A549 (cell line): ENCODE measurements around the gene UGT1A3. TPM values are rescaled to one million over a fixed set of nuclear protein-coding genes. Genes with fewer than 3 reads are reported as not detected.

ENCODE experiments used
- ATAC-seq, 2 experiments: fragments of 200-7000 bp in 1 of 2; fragments of >200 bp in 1 of 2; cut with Nextera tagmentation in 1 of 2; cut with Tn5 transposase in 1 of 2; 3 replicates each; pipeline versions ENCODE4 v1.8.0 to v1.9.1; 2018 to 2020; ENCODE audit warnings: mild to moderate bottlenecking in 1 of 2, moderate library complexity in 1 of 2
- CTCF ChIA-PET: fragments of 300-600 bp; sonication (Branson Sonifier 250); formaldehyde crosslinking; extraction: SDS; loops from one replicate; lab custom pipeline; 2021; ENCODE audit warnings: antibody characterized with exemption, inconsistent platforms; lab: Yijun Ruan, JAX
- POLR2A ChIA-PET: fragments of 350-600 bp; formaldehyde crosslinking; extraction: SDS; loops from one replicate; lab custom pipeline; 2021; ENCODE audit warnings: antibody characterized with exemption, inconsistent platforms; lab: Yijun Ruan, JAX
- DNase-seq, 2 experiments: peaks; one replicate each; pipeline versions ENCODE4 v3.0.0 to v3.0.0-alpha.2; 2011 to 2016; ENCODE audit warnings: low read depth in 1 of 2, low spot score in 1 of 2
- FAIRE-seq: peaks from 2 replicates; lab custom pipeline; 2011; peaks lifted over from hg19 to GRCh38; lab: Jason Lieb, UNC
- H3K27ac ChIP-seq, 2 experiments: fragments of >200 bp; sonication (Bioruptor Twin); formaldehyde crosslinking; 3 replicates each; pipeline ENCODE4 v1.5.1; 2016 to 2017
- H3K4me1 ChIP-seq: fragments of >200 bp; sonication (Bioruptor Twin); formaldehyde crosslinking; 3 replicates; pipeline ENCODE4 v1.6.1; 2016
- H3K4me2 ChIP-seq: fragments of >200 bp; sonication (Bioruptor Twin); formaldehyde crosslinking; 3 replicates; pipeline ENCODE4 v1.6.1; 2016
- H3K4me3 ChIP-seq: fragments of >200 bp; sonication (Bioruptor Twin); formaldehyde crosslinking; 3 replicates; pipeline ENCODE4 v1.5.1; 2016
- H3K9me3 ChIP-seq: fragments of >200 bp; sonication (Bioruptor Twin); formaldehyde crosslinking; 3 replicates; pipeline ENCODE4 v1.6.1; 2016
- CBX2 ChIP-seq: fragments of 200-600 bp; sonication (generic); IDR thresholded peaks from 2 replicates; pipeline ENCODE4 v1.6.1; 2016; ENCODE audit warnings: low read depth, mild to moderate bottlenecking, borderline replicate concordance
- CHD4 ChIP-seq: fragments of 200-600 bp; sonication (generic); IDR thresholded peaks from 2 replicates; pipeline ENCODE4 v1.6.1; 2016; ENCODE audit warnings: antibody characterized with exemption, mild to moderate bottlenecking, borderline replicate concordance
- EHF ChIP-seq: fragments of 250-450 bp; sonication (Bioruptor Pico); IDR thresholded peaks from 2 replicates; pipeline ENCODE4 v1.5.0; 2020; ENCODE audit warnings: mild to moderate bottlenecking
- EP300 ChIP-seq, 2 experiments: fragments of >200 bp; sonication (Bioruptor Twin); formaldehyde crosslinking; IDR thresholded peaks; 2 replicates in 1 of 2; 3 replicates in 1 of 2; pipeline ENCODE4 v1.6.1; 2016 to 2017
- ESRRA ChIP-seq: fragments of 150-350 bp; IDR thresholded peaks from 2 replicates; pipeline ENCODE4 v1.6.1; 2014; ENCODE audit warnings: mild to moderate bottlenecking, low read length, borderline replicate concordance
- FOSL2 ChIP-seq, 2 experiments: fragments of 450-650 bp in 1 of 2; fragments of >200 bp in 1 of 2; sonication (Bioruptor Twin) in 1 of 2; formaldehyde crosslinking; IDR thresholded peaks; 2 replicates each; pipeline versions ENCODE4 v1.5.0 to v1.6.1; 2016 to 2020; ENCODE audit warnings: mild to moderate bottlenecking in 1 of 2, moderate library complexity in 1 of 2
- GATA3 ChIP-seq: IDR thresholded peaks from 2 replicates; pipeline ENCODE4 v1.6.1; 2012; ENCODE audit warnings: borderline replicate concordance
- HEYL ChIP-seq: fragments of 250-450 bp; sonication (Bioruptor Pico); IDR thresholded peaks from 2 replicates; pipeline ENCODE4 v1.8.0; 2021; ENCODE audit warnings: mild to moderate bottlenecking, moderate library complexity
- HOXB13 ChIP-seq: fragments of 250-450 bp; sonication (Bioruptor Pico); IDR thresholded peaks from 2 replicates; pipeline ENCODE4 v1.5.0; 2020; ENCODE audit warnings: low read depth, mild to moderate bottlenecking, moderate library complexity
- HOXB5 ChIP-seq: fragments of 250-450 bp; sonication (Bioruptor Pico); IDR thresholded peaks from 2 replicates; pipeline ENCODE4 v1.5.0; 2020; ENCODE audit warnings: mild to moderate bottlenecking, moderate library complexity
- JUN ChIP-seq, 2 experiments: fragments of >200 bp; sonication (Bioruptor Twin); formaldehyde crosslinking; IDR thresholded peaks; 2 replicates in 1 of 2; 3 replicates in 1 of 2; pipeline ENCODE4 v1.6.1; 2016 to 2017
- JUNB ChIP-seq: fragments of >200 bp; sonication (Bioruptor Twin); formaldehyde crosslinking; IDR thresholded peaks from 2 replicates; pipeline ENCODE4 v1.6.1; 2016
- KDM1A ChIP-seq: fragments of 200-600 bp; sonication (generic); IDR thresholded peaks from 2 replicates; pipeline ENCODE4 v1.6.1; 2016; ENCODE audit warnings: low read depth, mild to moderate bottlenecking
- MAFK ChIP-seq: fragments of 450-650 bp; IDR thresholded peaks from 2 replicates; pipeline ENCODE4 v1.6.1; 2014; ENCODE audit not compliant: partially characterized antibody
- MYC ChIP-seq: IDR thresholded peaks from 2 replicates; pipeline ENCODE4 v1.6.1; 2012; ENCODE audit warnings: mild to moderate bottlenecking, inconsistent platforms, low read length, improper control_type of control experiment, borderline replicate concordance
- NPAS2 ChIP-seq: fragments of 250-450 bp; sonication (Bioruptor Pico); IDR thresholded peaks from 2 replicates; pipeline ENCODE4 v1.8.0; 2022; ENCODE audit warnings: mild to moderate bottlenecking, moderate library complexity, borderline replicate concordance
- RAD21 ChIP-seq, 2 experiments: fragments of >200 bp in 1 of 2; sonication (Bioruptor Twin) in 1 of 2; formaldehyde crosslinking in 1 of 2; IDR thresholded peaks in 1 of 2; conservative IDR thresholded peaks in 1 of 2; 2 replicates in 1 of 2; 3 replicates in 1 of 2; pipeline ENCODE4 v1.6.1; 2012 to 2018; ENCODE audit warnings: inconsistent platforms in 1 of 2
- RARB ChIP-seq: fragments of 250-450 bp; sonication (Bioruptor Pico); IDR thresholded peaks from 2 replicates; pipeline ENCODE4 v1.8.0; 2021; ENCODE audit warnings: mild to moderate bottlenecking, moderate library complexity
- RNF2 ChIP-seq: fragments of 200-600 bp; sonication (generic); IDR thresholded peaks from 2 replicates; pipeline ENCODE4 v1.6.1; 2016; ENCODE audit warnings: low read depth, mild to moderate bottlenecking, antibody characterized with exemption, moderate library complexity, borderline replicate concordance
- SMC3 ChIP-seq: fragments of >200 bp; sonication (Bioruptor Twin); formaldehyde crosslinking; IDR thresholded peaks from 3 replicates; pipeline ENCODE4 v1.6.1; 2018; ENCODE audit warnings: inconsistent platforms
- TFCP2L1 ChIP-seq: fragments of 250-450 bp; sonication (Bioruptor Pico); IDR thresholded peaks from 2 replicates; pipeline ENCODE4 v1.5.0; 2021; ENCODE audit warnings: mild to moderate bottlenecking
- ZNF302 ChIP-seq: fragments of 250-450 bp; sonication (Bioruptor Pico); IDR thresholded peaks from 2 replicates; pipeline ENCODE4 v1.9.0; 2021; ENCODE audit warnings: inconsistent platforms, mild to moderate bottlenecking, moderate library complexity
- WGBS: methylation state at CpG from one replicate; pipeline ENCODE4 v1.1.6; 2017; ENCODE audit errors: missing lambda C conversion rate; 5-methylcytosine and 5-hydroxymethylcytosine counted together
- polyA plus RNA-seq, 4 experiments: library from polyadenylated mRNA; depleted of rRNA in 3 of 4; stranded (reverse); fragments of >200 nt; fragmentation: RNase III in 1 of 4; extraction: RNeasy Plus Mini Kit Qiagen cat#74134 plus additional on column Dnase treatment in 1 of 4; gene quantifications; 2 replicates in 3 of 4; 3 replicates in 1 of 4; pipeline ENCODE4 v1.2.3, GENCODE V29; 2011 to 2017
- TF ChIP-seq, protein P1 (sequence below): fragments of >200 bp; sonication (Bioruptor Twin); formaldehyde crosslinking; IDR thresholded peaks from 3 replicates; pipeline ENCODE4 v1.5.1; 2016
- TF ChIP-seq, protein P2 (sequence below): fragments of 450-650 bp; IDR thresholded peaks from 2 replicates; pipeline ENCODE4 v1.6.1; 2014; ENCODE audit warnings: antibody characterized with exemption
- TF ChIP-seq, protein P3 (sequence below): IDR thresholded peaks from 2 replicates; pipeline ENCODE4 v1.6.1; 2012
- TF ChIP-seq, protein P4 (sequence below): fragments of 250-450 bp; sonication (Bioruptor Pico); IDR thresholded peaks from 2 replicates; pipeline ENCODE4 v1.5.0; 2020; ENCODE audit warnings: low read depth, mild to moderate bottlenecking, moderate library complexity

Gene UGT1A3
- polyA plus RNA-seq, 2 of the 4 experiments (the other 2 are of a cell fraction), result 0.23 to 0.39 TPM

DNA sequence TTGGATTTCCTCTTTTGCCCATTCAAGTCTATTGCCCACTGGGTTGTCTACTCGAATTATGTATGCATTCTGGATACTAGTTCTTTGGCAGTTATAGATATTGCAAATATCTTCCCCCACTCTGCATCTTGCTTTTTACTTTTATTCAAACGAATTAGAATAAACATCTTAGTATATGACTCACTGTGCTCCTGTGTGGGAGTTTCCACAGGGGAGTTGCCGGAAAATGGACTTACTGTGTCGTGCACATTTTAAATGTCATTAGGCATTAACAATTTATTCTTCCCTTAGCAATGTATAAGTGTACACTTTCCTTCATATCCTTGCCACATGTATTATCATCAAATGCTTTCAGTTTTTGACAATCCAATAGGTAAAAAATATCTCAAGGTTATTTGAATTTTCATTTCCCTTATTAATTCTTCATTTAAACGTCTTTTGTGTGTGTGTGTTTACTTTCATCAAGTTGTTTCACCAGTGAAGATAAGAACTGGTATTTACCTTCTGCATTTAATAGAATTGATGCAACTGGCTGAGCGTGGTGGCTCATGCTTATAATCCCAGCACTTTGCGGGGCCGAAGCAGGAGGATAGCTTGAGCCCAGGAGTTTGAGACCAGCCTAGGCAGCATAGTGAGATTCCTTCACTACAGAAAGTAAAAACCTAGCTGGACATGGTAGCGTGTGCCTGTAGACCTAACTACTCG lies 20.8 kb upstream of the UGT1A3 start (continued):
- TF ChIP-seq MAFK (no peak), HOXB13 (no peak; the same call in 1 of the 2 replicates), JUN (IDR thresholded peaks at IDR 0.05) (peak; percentile 61 to 63)

DNA sequence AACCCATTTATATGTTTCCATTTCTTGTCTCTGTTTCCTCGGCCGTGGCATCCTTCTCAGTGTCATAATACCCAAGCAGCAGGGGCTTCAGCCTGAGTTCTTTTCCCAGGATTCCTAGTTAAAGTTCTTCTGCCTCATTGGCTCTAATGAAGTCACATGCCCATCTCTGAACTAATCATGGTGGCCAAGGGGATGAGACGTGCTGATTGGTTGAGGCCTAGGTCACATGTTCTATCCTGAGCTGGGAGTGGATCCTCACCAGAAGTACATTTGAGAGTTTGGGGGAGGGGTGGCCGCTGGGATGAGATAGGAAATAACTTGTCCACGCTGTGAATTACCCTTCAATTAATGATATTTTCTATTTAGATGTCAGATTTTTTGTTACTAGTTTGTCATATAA lies 19.9 kb upstream of the UGT1A3 start:
- FAIRE-seq, result no peak
- CTCF ChIA-PET, result interaction anchor here (0.6 to 1.4 kb wide), 2 partner anchors 75 to 124 kb away, joined by 3 to 5 read pairs; no protein-coding TSS in a partner anchor

DNA sequence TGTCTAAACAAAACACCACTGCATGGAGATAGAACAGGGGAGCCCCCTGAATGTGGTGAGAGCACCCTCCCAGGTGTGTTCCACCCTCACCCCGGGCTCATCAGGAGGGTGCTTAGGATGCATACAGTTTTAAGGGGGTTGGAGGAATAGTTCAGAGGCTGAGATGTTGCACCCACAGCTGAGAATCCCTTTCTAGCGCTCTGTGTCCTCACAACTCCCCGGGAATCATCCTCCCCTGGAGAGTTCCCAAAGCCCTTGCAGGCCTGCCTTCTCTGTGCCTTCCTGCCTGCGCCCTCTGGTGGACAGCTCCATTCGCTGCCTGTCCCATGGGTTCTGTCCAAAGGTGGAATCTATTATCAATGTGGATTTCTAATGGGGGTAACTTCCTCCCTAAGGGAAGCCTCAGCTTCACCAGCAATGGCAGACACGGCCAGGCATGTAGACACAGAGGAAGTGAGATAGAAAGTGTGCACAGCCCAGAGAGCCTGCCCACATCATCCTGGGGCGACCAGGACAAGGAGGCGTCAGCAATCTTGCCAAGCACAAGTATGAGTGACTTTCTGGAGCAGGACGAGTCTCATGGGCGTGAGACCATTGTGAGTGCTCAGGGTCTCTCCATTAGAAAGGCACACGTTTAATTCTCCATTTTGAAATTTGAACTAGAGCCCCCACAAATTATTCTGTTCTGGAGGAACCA lies 17.4 kb upstream of the UGT1A3 start:
- CTCF ChIA-PET, result interaction anchor here (0.5 to 2.9 kb wide), 41 partner anchors 9 to 336 kb away, joined by 3 to 16 read pairs (median 4); partner anchors contain the start of gene UGT1A3
- WGBS, result 28% methylated on average over 11 of the region's 11 CpGs
- peak; percentile 83 to 89 for ATAC-seq
- TF ChIP-seq, protein P1, sequence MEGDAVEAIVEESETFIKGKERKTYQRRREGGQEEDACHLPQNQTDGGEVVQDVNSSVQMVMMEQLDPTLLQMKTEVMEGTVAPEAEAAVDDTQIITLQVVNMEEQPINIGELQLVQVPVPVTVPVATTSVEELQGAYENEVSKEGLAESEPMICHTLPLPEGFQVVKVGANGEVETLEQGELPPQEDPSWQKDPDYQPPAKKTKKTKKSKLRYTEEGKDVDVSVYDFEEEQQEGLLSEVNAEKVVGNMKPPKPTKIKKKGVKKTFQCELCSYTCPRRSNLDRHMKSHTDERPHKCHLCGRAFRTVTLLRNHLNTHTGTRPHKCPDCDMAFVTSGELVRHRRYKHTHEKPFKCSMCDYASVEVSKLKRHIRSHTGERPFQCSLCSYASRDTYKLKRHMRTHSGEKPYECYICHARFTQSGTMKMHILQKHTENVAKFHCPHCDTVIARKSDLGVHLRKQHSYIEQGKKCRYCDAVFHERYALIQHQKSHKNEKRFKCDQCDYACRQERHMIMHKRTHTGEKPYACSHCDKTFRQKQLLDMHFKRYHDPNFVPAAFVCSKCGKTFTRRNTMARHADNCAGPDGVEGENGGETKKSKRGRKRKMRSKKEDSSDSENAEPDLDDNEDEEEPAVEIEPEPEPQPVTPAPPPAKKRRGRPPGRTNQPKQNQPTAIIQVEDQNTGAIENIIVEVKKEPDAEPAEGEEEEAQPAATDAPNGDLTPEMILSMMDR, result peak; percentile 84
- TF ChIP-seq, protein P2, sequence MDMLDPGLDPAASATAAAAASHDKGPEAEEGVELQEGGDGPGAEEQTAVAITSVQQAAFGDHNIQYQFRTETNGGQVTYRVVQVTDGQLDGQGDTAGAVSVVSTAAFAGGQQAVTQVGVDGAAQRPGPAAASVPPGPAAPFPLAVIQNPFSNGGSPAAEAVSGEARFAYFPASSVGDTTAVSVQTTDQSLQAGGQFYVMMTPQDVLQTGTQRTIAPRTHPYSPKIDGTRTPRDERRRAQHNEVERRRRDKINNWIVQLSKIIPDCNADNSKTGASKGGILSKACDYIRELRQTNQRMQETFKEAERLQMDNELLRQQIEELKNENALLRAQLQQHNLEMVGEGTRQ, result no peak
- TF ChIP-seq ZNF302 (CRISPR knock-in tag) (no peak), RAD21 (conservative IDR thresholded peaks at IDR 0.05 in 1 of 2, IDR thresholded peaks at IDR 0.05 in 1 of 2) (peak; percentile 92 to 95), HOXB5 (CRISPR knock-in tag) (peak; percentile 75), EHF (CRISPR knock-in tag) (0 out of 2 replicates have a peak, but pooled peaks have one; percentile 19), SMC3 (peak; percentile 95), JUN (IDR thresholded peaks at IDR 0.05) (peak in 1 of 2 experiments; percentile 41; a peak in 1 of 5 replicates)
- TF ChIP-seq, protein P3, sequence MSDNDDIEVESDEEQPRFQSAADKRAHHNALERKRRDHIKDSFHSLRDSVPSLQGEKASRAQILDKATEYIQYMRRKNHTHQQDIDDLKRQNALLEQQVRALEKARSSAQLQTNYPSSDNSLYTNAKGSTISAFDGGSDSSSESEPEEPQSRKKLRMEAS, result peak; percentile 58
- TF ChIP-seq, all 56 proteins: peak for 7
- Histone ChIP-seq H3K27ac (peak overlapping the region; percentile 98 to 100), H3K4me3 (no peak overlapping the region), H3K4me1 (peaks cover 52% of the 10 kb centered on the region), H3K9me3 (peaks cover 14% of the 10 kb centered on the region), H3K4me2 (peak overlapping the region; percentile 34)
- POLR2A ChIA-PET, result interaction anchor here (1.1 to 1.4 kb wide), 2 partner anchors 122 to 225 kb away, joined by 3 to 4 read pairs; no protein-coding TSS in a partner anchor
- DNase-seq (peak; percentile 54 to 90), FAIRE-seq (peak; percentile 65)

More for the DNA sequence above, 19.9 kb upstream of the UGT1A3 start:
- WGBS, result 66% methylated on average over 5 of the region's 5 CpGs
- POLR2A ChIA-PET, result no interaction called here
- Histone ChIP-seq H3K9me3 (peaks cover 26% of the 10 kb centered on the region), H3K4me2 (peak overlapping the region; percentile 47), H3K27ac (peak overlapping the region; percentile 98 to 100), H3K4me3 (no peak overlapping the region), H3K4me1 (peaks cover 68% of the 10 kb centered on the region)
- DNase-seq (peak in 1 of 2 experiments; percentile 78), ATAC-seq (no peak)
- TF ChIP-seq MYC (no peak), EP300 (IDR thresholded peaks at IDR 0.05) (no peak), SMC3 (no peak), CHD4 (no peak), NPAS2 (no peak), HEYL (no peak), FOSL2 (IDR thresholded peaks at IDR 0.05) (no peak), FOSL2 (CRISPR knock-in tag; IDR thresholded peaks at IDR 0.05) (no peak), GATA3 (no peak), CBX2 (no peak), JUNB (no peak), RARB (no peak), RNF2 (no peak), HOXB13 (peak; percentile 65; the same call in 1 of the 2 replicates), TFCP2L1 (CRISPR knock-in tag) (no peak), ESRRA (no peak), KDM1A (no peak), HOXB5 (CRISPR knock-in tag) (0 out of 2 replicates have a peak, but pooled peaks have one; percentile 53)
- TF ChIP-seq, protein P2, result peak; percentile 91
- TF ChIP-seq, protein P4, sequence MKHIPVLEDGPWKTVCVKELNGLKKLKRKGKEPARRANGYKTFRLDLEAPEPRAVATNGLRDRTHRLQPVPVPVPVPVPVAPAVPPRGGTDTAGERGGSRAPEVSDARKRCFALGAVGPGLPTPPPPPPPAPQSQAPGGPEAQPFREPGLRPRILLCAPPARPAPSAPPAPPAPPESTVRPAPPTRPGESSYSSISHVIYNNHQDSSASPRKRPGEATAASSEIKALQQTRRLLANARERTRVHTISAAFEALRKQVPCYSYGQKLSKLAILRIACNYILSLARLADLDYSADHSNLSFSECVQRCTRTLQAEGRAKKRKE (CRISPR knock-in tag), result peak; percentile 76
